Muscle of back (tissue), 11 donors: Measurements from ENCODE around the gene MPDZ. TPM values are rescaled to one million over a fixed set of nuclear protein-coding genes. Genes with fewer than 3 reads are reported as not detected.

Experiments
- DNase-seq, 3 donors: peaks; one replicate each; pipeline versions ENCODE4 v3.0.0 to v3.0.0-alpha.2; 2013
- polyA plus RNA-seq, 10 donors: library from polyadenylated mRNA; unstranded; fragments of 120-200 nt; gene quantifications; one replicate each; pipeline ENCODE4 v1.2.1, GENCODE V29; 2013; ENCODE audit not compliant: insufficient read length in 10 of 10

The MPDZ gene
- polyA plus RNA-seq, 10 donors: 30.2 to 52.0 (median 39.3) TPM

DNA sequence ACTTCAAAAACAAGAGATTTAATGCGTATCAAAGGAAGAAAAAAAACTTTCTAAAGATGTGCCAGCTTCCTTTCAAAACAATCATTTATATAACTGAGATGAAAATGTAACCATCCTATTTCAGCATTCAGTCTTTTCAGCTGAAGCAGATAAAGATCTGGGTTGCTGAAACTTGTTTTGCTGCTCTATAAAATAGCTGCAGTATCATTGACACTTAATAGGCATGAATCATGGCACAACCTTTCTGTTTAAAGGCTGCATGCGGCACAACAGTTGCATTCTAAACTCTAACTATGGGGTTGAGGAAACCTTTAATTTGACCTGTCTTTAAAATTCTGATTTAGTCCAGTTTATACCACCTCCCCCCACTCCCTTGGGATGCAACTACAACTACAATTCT lies 196.7 kb downstream of the MPDZ start:
- DNase-seq: no peak

- DNase-seq: no peak
Measured at GRCh38 chr9:13078164-13078563, 201.3 kb downstream of the MPDZ start.

DNA sequence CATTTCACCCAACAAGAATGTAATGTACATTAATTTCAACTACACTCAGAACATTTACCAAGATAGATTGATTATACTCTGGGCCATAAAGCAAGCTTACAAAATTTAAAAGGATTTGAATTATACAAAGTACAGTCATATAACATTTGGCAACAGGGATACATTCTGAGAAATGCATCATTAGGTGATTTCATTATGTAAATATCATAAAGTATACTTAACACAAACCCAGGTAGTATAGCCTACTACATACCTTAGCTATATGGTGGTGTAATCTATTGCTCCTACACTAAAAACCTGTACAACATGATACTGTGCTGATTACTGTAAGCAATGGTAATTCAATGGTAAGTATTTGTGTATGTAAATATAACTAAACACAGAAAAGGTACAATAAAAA lies 202.9 kb downstream of the MPDZ start:
- DNase-seq: no peak

DNA sequence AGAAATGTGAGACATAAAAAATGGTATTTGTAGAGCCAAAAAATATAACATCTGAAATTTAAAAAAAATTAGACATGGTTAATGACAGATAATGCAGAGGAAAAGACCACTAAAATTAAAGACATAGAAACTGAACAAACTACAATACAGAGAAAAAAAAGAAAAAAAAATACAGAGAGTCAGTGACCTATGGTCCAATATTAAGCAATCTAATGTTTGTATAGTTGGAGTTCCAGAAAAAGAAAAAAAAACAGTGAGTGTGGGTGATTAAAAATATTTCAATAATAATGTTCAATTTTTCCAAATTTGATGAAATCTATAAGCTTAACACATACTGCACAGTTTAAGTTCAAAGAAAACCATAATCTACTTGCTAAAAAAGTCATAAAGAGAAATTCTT lies 207.6 kb downstream of the MPDZ start:
- no peak for DNase-seq

DNA sequence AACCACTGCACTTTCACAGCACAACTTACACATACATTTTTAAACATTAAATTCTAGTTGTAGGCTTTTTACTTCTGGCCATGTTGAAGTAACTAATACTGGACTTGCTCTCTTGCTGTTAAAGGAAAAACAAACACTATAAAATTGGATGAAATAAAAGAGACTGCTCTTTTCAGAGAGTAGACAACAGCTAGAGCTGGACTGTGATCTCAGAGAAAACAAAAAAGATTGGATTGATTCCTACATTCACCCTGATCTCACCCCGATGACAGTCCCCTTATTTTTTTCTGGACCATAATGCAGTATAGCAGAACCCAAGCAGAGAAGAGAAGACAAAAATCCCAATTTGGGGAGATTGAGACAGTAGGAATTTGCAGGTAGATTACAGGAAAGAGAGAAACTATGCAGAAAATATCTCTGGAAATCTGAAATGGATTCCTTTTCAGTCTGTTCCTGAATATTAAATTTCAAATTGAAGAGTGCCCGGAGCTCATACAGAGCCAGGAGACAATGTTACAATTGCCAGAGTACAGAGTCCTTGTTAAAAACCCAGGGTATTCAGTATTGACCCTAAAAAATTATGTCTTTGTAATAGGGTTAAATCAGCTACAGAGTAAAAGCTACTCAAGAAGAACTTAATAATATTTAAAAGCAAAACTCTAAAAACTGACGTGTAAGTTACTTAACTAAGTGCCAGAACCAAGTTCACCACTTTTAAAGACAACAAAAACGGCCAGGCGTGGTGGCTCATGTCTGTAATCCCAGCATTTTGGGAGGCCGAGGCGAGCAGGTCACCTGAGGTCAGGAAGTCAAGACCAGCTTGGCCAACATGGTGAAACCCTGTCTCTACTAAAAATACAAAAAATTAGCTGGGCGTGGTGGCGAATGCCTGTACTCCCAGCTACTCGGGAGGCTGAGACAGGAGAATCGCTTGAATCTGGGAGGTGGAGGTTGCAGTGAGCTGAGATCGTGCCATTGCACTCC lies 208.6 kb downstream of the MPDZ start:
- no peak for DNase-seq

DNA sequence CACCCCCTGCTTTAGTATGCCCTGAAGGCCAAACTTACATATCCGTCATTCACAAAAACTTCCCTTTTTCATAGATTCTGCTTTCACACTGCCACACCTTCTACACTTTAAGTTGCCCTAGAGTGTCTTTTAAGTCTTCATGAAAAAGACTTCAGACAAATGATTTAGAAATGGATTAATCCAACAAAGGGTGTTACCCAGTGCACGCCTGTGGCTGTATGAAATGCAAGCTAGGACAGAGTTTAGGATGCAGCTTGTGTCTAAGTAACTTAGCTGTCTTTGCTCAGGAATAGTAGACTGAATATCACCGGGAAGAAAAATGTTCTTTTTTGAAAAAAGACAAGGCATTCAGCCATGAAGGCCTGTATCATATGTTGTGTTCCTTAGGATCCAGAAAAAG lies 210.0 kb downstream of the MPDZ start:
- DNase-seq: no peak

DNA sequence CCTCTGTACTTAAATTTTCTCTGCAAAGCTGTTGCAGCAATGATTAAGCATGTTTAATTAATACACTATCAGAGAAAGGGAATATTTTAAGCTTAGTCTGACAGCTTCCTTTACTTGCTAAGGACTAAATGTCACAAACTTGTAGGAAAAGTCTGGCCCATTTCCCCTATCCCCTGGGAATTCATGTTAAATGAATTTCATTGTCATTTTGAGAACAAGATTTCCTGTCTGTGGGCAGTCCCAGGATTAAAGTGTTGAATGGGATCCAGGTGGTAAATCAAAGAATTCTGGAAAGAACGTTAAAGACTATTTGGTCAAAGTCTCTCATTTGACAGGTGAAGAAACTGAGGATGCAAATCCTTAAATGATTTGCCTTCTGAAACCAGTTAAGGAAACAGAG lies 214.8 kb downstream of the MPDZ start:
- DNase-seq: peak in 1 of 3 donors; percentile 21

GRCh38 chr9:13063880-13064459 lies 215.5 kb downstream of the MPDZ start:
- DNase-seq: peak in 1 of 3 donors; percentile 53

DNA sequence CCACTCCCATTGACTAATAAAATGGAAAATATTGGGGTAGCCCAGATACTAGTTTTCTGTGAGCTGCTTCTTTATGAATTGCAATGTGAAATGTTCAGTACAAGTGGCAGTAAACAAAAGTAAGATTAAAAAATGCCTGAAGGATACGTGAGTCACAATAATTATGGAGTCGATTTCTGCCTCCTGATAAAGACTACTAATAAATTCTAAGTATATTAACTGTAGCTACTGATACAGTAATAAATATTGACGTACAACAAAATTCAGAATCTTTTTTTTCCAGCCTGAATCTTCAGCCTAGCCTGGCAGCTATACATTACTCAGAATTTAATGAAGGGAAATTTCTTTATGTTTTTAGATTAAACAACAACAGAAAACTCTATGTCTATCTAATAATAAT lies 218.1 kb downstream of the MPDZ start:
- DNase-seq: no peak
